ENCODE data around the gene C19orf44.

Gene C19orf44

GRCh38 chr19:16514383-16515019, 18.3 kb downstream of the C19orf44 start:
- H3K4me3 ChIP-seq (ENCODE audit: low read depth, low read length) = no peak overlapping the region
- ChIA-PET POLR2A (interaction anchor here (0.8 kb wide), 1 partner anchor 12 kb away, joined by 3 read pairs; no protein-coding TSS in a partner anchor), CTCF (interaction anchor here (2.6 kb wide), 1 partner anchor 13 kb away, joined by 10 read pairs; no protein-coding TSS in a partner anchor)
- TF ChIP-seq, protein P1, sequence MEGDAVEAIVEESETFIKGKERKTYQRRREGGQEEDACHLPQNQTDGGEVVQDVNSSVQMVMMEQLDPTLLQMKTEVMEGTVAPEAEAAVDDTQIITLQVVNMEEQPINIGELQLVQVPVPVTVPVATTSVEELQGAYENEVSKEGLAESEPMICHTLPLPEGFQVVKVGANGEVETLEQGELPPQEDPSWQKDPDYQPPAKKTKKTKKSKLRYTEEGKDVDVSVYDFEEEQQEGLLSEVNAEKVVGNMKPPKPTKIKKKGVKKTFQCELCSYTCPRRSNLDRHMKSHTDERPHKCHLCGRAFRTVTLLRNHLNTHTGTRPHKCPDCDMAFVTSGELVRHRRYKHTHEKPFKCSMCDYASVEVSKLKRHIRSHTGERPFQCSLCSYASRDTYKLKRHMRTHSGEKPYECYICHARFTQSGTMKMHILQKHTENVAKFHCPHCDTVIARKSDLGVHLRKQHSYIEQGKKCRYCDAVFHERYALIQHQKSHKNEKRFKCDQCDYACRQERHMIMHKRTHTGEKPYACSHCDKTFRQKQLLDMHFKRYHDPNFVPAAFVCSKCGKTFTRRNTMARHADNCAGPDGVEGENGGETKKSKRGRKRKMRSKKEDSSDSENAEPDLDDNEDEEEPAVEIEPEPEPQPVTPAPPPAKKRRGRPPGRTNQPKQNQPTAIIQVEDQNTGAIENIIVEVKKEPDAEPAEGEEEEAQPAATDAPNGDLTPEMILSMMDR (IDR thresholded peaks at IDR 0.05; ENCODE audit: insufficient read depth, low read length, missing control alignments) = no peak
- DNase-seq (ENCODE audit: low read depth, low spot score) = no peak

DNA sequence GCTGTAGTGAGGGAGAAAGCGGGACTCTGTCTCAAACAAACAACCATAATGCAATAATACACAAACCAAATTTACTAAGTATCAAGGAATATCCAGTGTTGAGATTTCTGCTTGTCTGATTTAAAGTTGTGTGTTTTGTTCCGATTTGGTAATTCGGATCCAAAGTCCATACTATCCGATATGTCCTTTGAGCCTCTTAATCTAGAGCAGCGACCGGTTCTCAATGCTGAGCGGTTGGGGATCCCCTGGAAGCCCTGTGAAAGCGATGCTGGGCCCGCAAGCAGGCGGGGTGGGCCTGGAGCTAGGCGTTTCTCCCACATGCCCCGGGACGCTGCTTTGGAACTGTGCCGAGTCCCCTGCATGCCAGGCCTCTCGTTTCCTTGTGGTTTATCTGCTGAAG, 20.2 kb downstream of the C19orf44 start:
- no peak for DNase-seq (ENCODE audit: low read depth, low spot score)
- ChIA-PET CTCF (interaction anchor here (2.6 kb wide), 1 partner anchor 11 kb away, joined by 10 read pairs; no protein-coding TSS in a partner anchor), POLR2A (no interaction called here)
- no peak overlapping the region for H3K4me3 ChIP-seq (ENCODE audit: low read depth, low read length)
- TF ChIP-seq, protein P1 (IDR thresholded peaks at IDR 0.05; ENCODE audit: insufficient read depth, low read length, missing control alignments) = no peak

- POLR2A ChIA-PET = no interaction called here
- CTCF ChIA-PET = interaction anchor here (0.7 to 1.4 kb wide), 2 partner anchors 11 to 21 kb away, joined by 3 read pairs; partner anchors contain the start of genes C19orf44 and CALR3
- H3K4me3 ChIP-seq (ENCODE audit: low read depth, low read length) = no peak overlapping the region
- no peak for DNase-seq (ENCODE audit: low read depth, low spot score)
- TF ChIP-seq, protein P1 (IDR thresholded peaks at IDR 0.05; ENCODE audit: insufficient read depth, low read length, missing control alignments) = no peak
These were observed 20.9 kb downstream of the C19orf44 start for GRCh38 chr19:16516923-16517610.

DNA sequence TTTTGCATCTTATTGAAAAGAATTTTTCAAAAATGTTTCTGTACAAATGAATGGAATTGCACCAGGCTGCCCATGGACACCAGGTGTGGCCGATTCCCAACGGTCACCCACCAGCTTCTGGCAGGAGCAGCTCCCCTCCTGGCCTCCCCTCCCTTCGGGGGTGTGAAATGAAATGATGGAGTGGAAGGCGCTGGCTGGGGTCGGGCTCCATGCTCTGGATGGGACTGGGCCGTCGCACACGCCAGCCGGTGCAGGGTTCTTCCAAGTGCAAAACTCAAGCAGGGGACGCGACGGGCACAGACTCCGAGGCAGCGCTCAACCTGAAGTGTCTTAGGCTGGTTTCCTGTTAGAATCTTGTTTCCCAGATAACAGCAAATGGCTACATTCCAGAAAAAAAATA, 21.9 kb downstream of the C19orf44 start:
- TF ChIP-seq, protein P1 (IDR thresholded peaks at IDR 0.05; ENCODE audit: insufficient read depth, low read length, missing control alignments) = no peak
- ChIA-PET CTCF (interaction anchor here (0.7 to 1.4 kb wide), 2 partner anchors 10 to 22 kb away, joined by 3 read pairs; partner anchors contain the start of genes C19orf44 and CALR3), POLR2A (no interaction called here)
- DNase-seq (ENCODE audit: low read depth, low spot score) = no peak
- no peak overlapping the region for H3K4me3 ChIP-seq (ENCODE audit: low read depth, low read length)

DNA sequence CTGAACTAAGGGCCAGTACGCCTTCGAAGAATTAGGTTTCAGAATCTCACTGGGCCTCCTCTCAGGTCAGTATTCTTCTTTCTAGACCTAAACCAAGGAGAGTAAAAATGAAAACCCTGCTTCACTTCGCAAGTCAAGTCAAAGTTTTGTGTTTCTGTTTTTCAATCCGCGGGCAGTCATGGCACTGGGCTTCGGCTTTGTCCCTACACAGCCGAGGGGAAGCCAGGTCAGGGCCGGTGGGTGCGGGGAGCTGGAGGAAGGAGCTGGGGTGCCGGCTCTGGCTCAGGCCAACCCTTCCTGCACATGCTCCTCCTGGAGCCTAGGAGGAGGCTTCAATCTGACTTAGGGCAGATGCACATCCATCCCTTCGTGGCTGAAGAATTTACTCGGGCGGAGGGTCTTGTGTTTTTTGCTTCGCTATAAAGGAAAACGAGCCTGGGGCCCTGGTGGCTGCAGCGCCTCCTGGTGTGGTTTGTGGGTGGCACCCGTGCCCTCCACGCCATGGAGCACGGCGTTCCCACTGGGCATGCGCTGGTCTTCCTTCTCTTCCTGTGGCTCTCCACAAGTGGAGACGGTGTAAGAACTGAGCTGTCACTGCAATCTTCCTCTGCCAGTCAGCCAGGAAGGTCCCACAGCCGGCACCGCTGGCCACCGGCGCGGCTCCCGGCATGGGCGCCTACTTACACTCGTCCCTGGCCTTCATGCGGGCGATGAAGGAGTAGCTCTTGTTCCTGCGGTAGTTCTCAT, 22.5 kb downstream of the C19orf44 start:
- H3K4me3 ChIP-seq (ENCODE audit: low read depth, low read length) = no peak overlapping the region
- ChIA-PET POLR2A (no interaction called here), CTCF (no interaction called here)
- DNase-seq (ENCODE audit: low read depth, low spot score) = no peak
- TF ChIP-seq, protein P1 (IDR thresholded peaks at IDR 0.05; ENCODE audit: insufficient read depth, low read length, missing control alignments) = no peak

DNA sequence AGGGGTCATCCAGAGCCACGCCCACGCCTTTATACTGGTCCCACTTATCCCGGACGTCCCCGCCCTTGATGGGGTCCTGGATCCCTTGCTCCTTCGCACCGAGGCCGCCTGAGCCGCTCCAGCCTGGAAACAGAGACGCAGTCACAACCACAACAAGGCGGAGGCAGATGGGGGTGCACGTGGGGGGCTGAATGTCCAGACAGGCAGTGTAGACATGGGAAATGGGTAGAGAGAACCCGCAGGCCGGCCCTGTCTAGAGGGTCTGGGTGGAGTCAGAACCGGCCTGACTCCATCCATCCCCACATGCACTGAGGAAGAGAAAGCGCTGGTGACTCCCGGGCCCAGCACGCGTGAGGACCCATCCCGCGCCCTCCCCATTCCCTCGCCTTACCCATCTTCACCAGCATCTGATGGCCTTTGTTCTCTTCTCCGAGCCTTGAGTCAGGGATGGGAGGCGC, 23.1 kb downstream of the C19orf44 start:
- TF ChIP-seq, protein P1 (IDR thresholded peaks at IDR 0.05; ENCODE audit: insufficient read depth, low read length, missing control alignments) = no peak
- POLR2A ChIA-PET = no interaction called here
- no peak for DNase-seq (ENCODE audit: low read depth, low spot score)
- CTCF ChIA-PET = no interaction called here
- H3K4me3 ChIP-seq (ENCODE audit: low read depth, low read length) = no peak overlapping the region
